ENCODE results near the gene SLC13A3. TPM values are rescaled to one million over a fixed set of nuclear protein-coding genes. Genes with fewer than 3 reads are reported as not detected.

The SLC13A3 gene
- total RNA-seq, 3 donors from 2014 or later, result 1.3 to 2.9 (median 1.6) TPM

DNA sequence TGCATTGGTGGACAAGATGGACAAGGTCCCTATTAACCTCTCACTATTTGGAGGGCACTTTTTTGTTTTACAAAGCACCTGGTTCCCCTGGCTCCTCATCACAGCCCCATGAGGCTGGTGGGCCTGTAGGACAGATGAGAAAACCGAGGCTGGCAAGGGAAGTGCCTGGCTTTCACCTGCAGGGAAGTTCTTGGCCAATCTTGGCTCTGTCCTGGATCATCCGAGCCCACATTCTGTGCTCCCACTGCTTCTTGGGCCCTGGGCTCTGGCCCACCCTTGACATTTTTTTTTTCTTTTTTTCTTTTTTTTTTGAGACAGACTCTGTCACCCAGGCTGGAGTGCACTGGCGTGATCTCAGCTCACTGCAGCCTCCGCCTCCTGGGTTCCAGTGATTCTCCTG, 14.7 kb downstream of the SLC13A3 start:
- no peaks in the 10 kb centered on the region for H3K27me3 ChIP-seq
- H3K9me3 ChIP-seq, result no peaks in the 10 kb centered on the region
- H3K27ac ChIP-seq, result no peak overlapping the region
- H3K4me1 ChIP-seq, result no peaks in the 10 kb centered on the region
- intact Hi-C loops (cut with DNase I; ENCODE audit: low total_unique reads), result no loop called here
- H3K4me3 ChIP-seq, result no peak overlapping the region
- no peak for DNase-seq (ENCODE audit: low spot score in 2 of 2)
- no peak for TF ChIP-seq POLR2AphosphoS5 (IDR thresholded peaks at IDR 0.05)
- H3K36me3 ChIP-seq, result no peaks in the 10 kb centered on the region

DNA sequence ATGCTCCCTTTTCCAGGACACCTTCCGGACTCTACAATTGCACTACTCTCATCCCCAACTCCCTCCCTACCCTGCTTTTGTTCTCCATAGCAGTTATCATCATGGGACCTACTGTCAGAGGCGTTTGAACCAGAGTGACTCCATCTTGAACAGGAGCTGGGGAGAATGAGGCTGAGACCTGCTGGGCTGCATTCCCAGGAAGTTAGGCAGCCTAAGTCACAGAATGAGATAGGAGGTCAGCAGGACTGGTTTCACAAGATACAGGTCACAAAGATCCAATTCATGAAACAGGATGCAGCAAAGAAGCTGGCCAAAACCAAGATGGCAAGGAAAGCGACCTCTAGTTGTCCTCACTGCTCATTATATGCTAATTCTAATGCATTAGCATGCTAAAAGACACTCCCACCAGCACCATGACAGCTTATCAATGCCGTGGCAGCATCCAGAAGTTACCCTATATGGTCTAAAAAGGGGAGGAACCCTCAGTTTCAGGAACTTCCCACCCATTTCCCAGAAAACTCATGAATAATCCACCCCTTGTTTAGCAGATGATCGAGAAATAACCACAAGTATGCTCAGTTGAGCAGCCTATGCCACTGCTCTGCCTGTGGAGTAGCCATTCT, 15.6 kb downstream of the SLC13A3 start:
- no peak for TF ChIP-seq POLR2AphosphoS5 (IDR thresholded peaks at IDR 0.05)
- TF ChIP-seq, protein P1, sequence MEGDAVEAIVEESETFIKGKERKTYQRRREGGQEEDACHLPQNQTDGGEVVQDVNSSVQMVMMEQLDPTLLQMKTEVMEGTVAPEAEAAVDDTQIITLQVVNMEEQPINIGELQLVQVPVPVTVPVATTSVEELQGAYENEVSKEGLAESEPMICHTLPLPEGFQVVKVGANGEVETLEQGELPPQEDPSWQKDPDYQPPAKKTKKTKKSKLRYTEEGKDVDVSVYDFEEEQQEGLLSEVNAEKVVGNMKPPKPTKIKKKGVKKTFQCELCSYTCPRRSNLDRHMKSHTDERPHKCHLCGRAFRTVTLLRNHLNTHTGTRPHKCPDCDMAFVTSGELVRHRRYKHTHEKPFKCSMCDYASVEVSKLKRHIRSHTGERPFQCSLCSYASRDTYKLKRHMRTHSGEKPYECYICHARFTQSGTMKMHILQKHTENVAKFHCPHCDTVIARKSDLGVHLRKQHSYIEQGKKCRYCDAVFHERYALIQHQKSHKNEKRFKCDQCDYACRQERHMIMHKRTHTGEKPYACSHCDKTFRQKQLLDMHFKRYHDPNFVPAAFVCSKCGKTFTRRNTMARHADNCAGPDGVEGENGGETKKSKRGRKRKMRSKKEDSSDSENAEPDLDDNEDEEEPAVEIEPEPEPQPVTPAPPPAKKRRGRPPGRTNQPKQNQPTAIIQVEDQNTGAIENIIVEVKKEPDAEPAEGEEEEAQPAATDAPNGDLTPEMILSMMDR (IDR thresholded peaks at IDR 0.05), result no peak
- TF ChIP-seq POLR2A (IDR thresholded peaks at IDR 0.05), result no peak
- no peaks in the 10 kb centered on the region for H3K27me3 ChIP-seq
- no peak overlapping the region for H3K27ac ChIP-seq
- H3K4me1 ChIP-seq, result no peaks in the 10 kb centered on the region
- H3K4me3 ChIP-seq, result no peak overlapping the region
- no peak for DNase-seq (ENCODE audit: low spot score in 2 of 2)
- no peaks in the 10 kb centered on the region for H3K36me3 ChIP-seq
- no peaks in the 10 kb centered on the region for H3K9me3 ChIP-seq
- intact Hi-C loops (cut with DNase I; ENCODE audit: low total_unique reads), result no loop called here

DNA sequence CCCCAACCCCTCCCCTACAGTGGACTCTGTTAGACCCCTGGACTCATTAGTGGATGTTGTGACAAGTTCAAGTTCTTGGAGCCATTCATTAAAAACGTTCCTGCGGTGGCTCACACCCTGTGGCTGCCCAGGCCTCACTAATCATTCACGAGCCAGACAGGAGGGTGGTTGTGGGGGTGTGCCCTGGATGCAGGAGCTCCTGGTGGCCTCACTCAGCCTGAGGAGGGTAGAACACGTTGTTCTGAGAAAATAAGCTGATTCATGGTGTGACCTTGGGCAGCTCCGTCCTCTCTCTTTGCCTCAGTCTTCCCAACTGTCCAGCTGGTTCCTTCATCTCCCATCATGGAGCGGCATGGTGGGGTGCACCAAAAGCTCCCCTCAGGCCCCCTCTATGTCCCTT, 16.7 kb downstream of the SLC13A3 start:
- Histone ChIP-seq H3K4me3 (no peak overlapping the region), H3K9me3 (peaks cover 0 to 5% of the 10 kb centered on the region in 2 donors), H3K27ac (no peak overlapping the region), H3K27me3 (no peaks in the 10 kb centered on the region), H3K4me1 (no peaks in the 10 kb centered on the region), H3K36me3 (no peaks in the 10 kb centered on the region)
- intact Hi-C loops (cut with DNase I; ENCODE audit: low total_unique reads), result no loop called here
- no peak for DNase-seq (ENCODE audit: low spot score in 2 of 2)
- no peak for TF ChIP-seq POLR2AphosphoS5 (IDR thresholded peaks at IDR 0.05)
- TF ChIP-seq, protein P1 (IDR thresholded peaks at IDR 0.05), result no peak

DNA sequence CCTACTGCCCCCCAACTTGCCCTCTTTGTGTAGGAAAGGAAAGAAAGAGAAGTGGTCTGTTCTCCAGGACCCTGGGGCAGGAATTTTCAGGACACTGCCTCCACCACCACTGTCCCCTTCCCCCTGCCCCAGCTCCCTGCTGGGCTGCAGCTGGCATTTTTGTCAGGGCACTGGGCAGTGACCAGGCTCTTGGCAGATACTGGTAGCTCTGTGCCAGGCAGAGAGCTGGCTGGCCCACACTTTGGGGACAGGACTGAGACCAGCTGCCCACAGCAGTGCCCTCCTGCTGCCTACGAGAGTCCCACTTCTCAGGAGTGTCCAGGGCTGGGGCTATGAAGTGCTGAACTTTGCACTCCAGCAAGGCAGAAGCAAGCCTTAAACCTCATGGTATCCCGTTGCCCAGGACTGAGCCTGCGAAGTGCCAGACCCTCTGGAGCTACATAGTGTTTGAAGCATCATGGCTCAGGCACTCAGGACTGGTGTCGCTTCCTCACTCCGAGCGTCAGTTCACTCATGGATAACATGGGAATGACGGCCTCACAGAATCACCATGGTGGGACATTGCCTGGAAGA, 19.3 kb downstream of the SLC13A3 start:
- no peaks in the 10 kb centered on the region for H3K36me3 ChIP-seq
- peaks cover 0 to 16% of the 10 kb centered on the region in 2 donors for H3K9me3 ChIP-seq
- intact Hi-C loops (cut with DNase I; ENCODE audit: low total_unique reads), result no loop called here
- H3K4me1 ChIP-seq, result no peaks in the 10 kb centered on the region
- DNase-seq (ENCODE audit: low spot score in 2 of 2), result no peak
- H3K4me3 ChIP-seq, result no peak overlapping the region
- TF ChIP-seq POLR2AphosphoS5 (IDR thresholded peaks at IDR 0.05) (no peak), POLR2A (IDR thresholded peaks at IDR 0.05) (no peak)
- TF ChIP-seq, protein P1 (IDR thresholded peaks at IDR 0.05), result no peak
- no peaks in the 10 kb centered on the region for H3K27me3 ChIP-seq
- no peak overlapping the region for H3K27ac ChIP-seq

DNA sequence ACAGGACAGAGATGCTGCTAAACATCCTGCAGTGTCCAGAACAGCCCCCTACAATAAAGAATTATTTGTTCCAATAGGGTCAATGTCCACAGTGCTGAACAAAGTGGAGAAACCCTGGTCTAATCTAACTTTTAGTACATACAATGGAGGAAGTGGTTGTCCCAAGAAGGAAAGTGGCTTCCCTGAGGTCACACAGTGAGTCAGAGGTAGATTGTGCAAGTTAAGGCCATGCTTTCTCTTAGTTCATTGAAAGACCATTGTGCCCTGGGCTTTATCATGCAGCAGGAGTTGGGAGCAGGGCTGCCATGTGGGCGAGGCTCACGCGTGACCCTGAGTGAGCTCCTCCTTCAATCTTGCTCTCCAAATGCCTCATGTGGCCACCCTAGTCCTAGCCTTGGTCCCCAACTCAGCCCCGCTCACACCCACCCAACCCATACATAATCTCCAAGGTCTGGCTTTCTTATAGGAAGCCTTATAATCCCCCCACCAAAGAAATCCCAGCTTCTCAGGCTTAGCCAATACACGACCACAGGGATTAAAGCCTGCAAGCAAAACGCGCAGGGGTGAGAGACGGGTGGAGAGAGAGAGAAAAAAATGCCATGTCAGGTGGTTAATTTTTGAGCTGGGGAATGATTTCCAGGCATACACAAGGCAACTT, 19.9 kb downstream of the SLC13A3 start:
- H3K27ac ChIP-seq, result no peak overlapping the region
- H3K27me3 ChIP-seq, result no peaks in the 10 kb centered on the region
- no peaks in the 10 kb centered on the region for H3K36me3 ChIP-seq
- intact Hi-C loops (cut with DNase I; ENCODE audit: low total_unique reads), result no loop called here
- peaks cover 0 to 16% of the 10 kb centered on the region in 2 donors for H3K9me3 ChIP-seq
- DNase-seq (ENCODE audit: low spot score in 2 of 2), result peak in 1 of 2 donors; percentile 23
- no peaks in the 10 kb centered on the region for H3K4me1 ChIP-seq
- H3K4me3 ChIP-seq, result no peak overlapping the region
- TF ChIP-seq POLR2AphosphoS5 (IDR thresholded peaks at IDR 0.05), result no peak

DNA sequence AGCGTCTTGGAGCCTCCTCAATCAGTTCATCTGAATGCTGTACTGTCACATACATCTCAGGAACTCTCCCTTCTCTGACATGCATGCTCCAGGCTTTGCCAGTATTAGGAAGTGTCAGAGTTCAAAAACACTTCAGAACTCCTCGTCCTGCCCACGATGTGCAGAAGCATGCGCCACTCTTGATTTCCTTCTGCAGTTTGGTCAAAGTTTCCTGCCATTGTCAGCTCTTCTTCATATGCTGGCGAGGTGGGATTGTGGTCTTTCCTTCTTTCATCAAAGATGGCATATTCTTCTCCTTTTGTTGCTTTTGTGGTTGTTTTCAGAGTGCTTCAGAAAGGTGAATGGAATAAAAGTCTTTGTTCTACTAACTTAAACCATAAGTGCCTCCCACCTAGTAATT, 21.0 kb downstream of the SLC13A3 start:
- intact Hi-C loops (cut with DNase I; ENCODE audit: low total_unique reads), result no loop called here
- peaks cover 0 to 16% of the 10 kb centered on the region in 2 donors for H3K9me3 ChIP-seq
- no peaks in the 10 kb centered on the region for H3K27me3 ChIP-seq
- H3K27ac ChIP-seq, result no peak overlapping the region
- no peak overlapping the region for H3K4me3 ChIP-seq
- H3K36me3 ChIP-seq, result no peaks in the 10 kb centered on the region
- no peak for DNase-seq (ENCODE audit: low spot score in 2 of 2)
- no peaks in the 10 kb centered on the region for H3K4me1 ChIP-seq
- TF ChIP-seq, protein P1 (IDR thresholded peaks at IDR 0.05), result no peak
- no peak for TF ChIP-seq POLR2AphosphoS5 (IDR thresholded peaks at IDR 0.05)
- TF ChIP-seq POLR2A (IDR thresholded peaks at IDR 0.05), result no peak
